Measurements from ENCODE around the gene RALGAPA2.

The RALGAPA2 gene

GRCh38 chr20:20637998-20638725 is 74.3 kb downstream of the RALGAPA2 start:
- H3K27ac ChIP-seq (replicated peaks) = no peak overlapping the region
- TF ChIP-seq GABPA (IDR thresholded peaks at IDR 0.05; ENCODE audit: low read depth) (no peak), CTCF (IDR thresholded peaks at IDR 0.05; ENCODE audit: insufficient read depth, low read length) (no peak), POLR2AphosphoS5 (IDR thresholded peaks at IDR 0.05; ENCODE audit: low read depth) (no peak)
- no peaks in the 10 kb centered on the region for H3K27me3 ChIP-seq (ENCODE audit: insufficient read depth, poor library complexity, severe bottlenecking)
- DNase-seq (ENCODE audit: low read depth in 1 of 2, low spot score in 1 of 2) = no peak
- H3K4me3 ChIP-seq (replicated peaks; ENCODE audit: insufficient read depth, low read length) = no peak overlapping the region

GRCh38 chr20:20635006-20635405 is 77.4 kb downstream of the RALGAPA2 start:
- DNase-seq (ENCODE audit: low read depth in 1 of 2, low spot score in 1 of 2) = no peak
- TF ChIP-seq REST (IDR thresholded peaks at IDR 0.05; ENCODE audit: insufficient replicate concordance, low read depth) (no peak), POLR2AphosphoS5 (IDR thresholded peaks at IDR 0.05; ENCODE audit: low read depth) (no peak), GABPA (IDR thresholded peaks at IDR 0.05; ENCODE audit: low read depth) (no peak), SPI1 (IDR thresholded peaks at IDR 0.05; ENCODE audit: borderline replicate concordance, low read depth) (no peak), CTCF (IDR thresholded peaks at IDR 0.05; ENCODE audit: insufficient read depth, low read length) (no peak)
- H3K27ac ChIP-seq (replicated peaks) = no peak overlapping the region
- H3K4me3 ChIP-seq (replicated peaks; ENCODE audit: insufficient read depth, low read length) = no peak overlapping the region
- H3K27me3 ChIP-seq (ENCODE audit: insufficient read depth, poor library complexity, severe bottlenecking) = no peaks in the 10 kb centered on the region

- Histone ChIP-seq H3K27me3 (ENCODE audit: insufficient read depth, poor library complexity, severe bottlenecking) (no peaks in the 10 kb centered on the region), H3K27ac (replicated peaks) (no peak overlapping the region), H3K4me3 (replicated peaks; ENCODE audit: insufficient read depth, low read length) (no peak overlapping the region)
- no peak for TF ChIP-seq GABPA (IDR thresholded peaks at IDR 0.05; ENCODE audit: low read depth)
- TF ChIP-seq CTCF (IDR thresholded peaks at IDR 0.05; ENCODE audit: insufficient read depth, low read length) = no peak
- no peak for TF ChIP-seq POLR2AphosphoS5 (IDR thresholded peaks at IDR 0.05; ENCODE audit: low read depth)
- no peak for TF ChIP-seq SPI1 (IDR thresholded peaks at IDR 0.05; ENCODE audit: borderline replicate concordance, low read depth)
- no peak for TF ChIP-seq REST (IDR thresholded peaks at IDR 0.05; ENCODE audit: insufficient replicate concordance, low read depth)
- DNase-seq (ENCODE audit: low read depth in 1 of 2, low spot score in 1 of 2) = no peak
These were observed 79.8 kb downstream of the RALGAPA2 start for GRCh38 chr20:20632644-20633043.

GRCh38 chr20:20630551-20630950 is 81.9 kb downstream of the RALGAPA2 start:
- no peak overlapping the region for H3K4me3 ChIP-seq (replicated peaks; ENCODE audit: insufficient read depth, low read length)
- H3K27me3 ChIP-seq (ENCODE audit: insufficient read depth, poor library complexity, severe bottlenecking) = no peaks in the 10 kb centered on the region
- no peak for DNase-seq (ENCODE audit: low read depth in 1 of 2, low spot score in 1 of 2)
- no peak overlapping the region for H3K27ac ChIP-seq (replicated peaks)
- TF ChIP-seq POLR2AphosphoS5 (IDR thresholded peaks at IDR 0.05; ENCODE audit: low read depth) (no peak), GABPA (IDR thresholded peaks at IDR 0.05; ENCODE audit: low read depth) (no peak), REST (IDR thresholded peaks at IDR 0.05; ENCODE audit: insufficient replicate concordance, low read depth) (no peak), SPI1 (IDR thresholded peaks at IDR 0.05; ENCODE audit: borderline replicate concordance, low read depth) (no peak), CTCF (IDR thresholded peaks at IDR 0.05; ENCODE audit: insufficient read depth, low read length) (no peak)

Data from HL-60 (cell line).